Tibial nerve (tissue), 4 donors: ENCODE measurements around the gene RHOBTB1. TPM values are rescaled to one million over a fixed set of nuclear protein-coding genes. Genes with fewer than 3 reads are reported as not detected.
"Not testable (repeated sequence)": the region's sequence is repeated elsewhere in the genome, so short reads cannot be mapped to it uniquely, and the experiment has no call there.

Source experiments
- DNase-seq, 2 donors: peaks; one replicate each; pipeline ENCODE4 v3.0.0-alpha.2; 2019; ENCODE audit warnings: low spot score in 2 of 2
- H3K27ac ChIP-seq, 4 donors: fragments of 200-600 bp; sonication (generic) in 3 of 4; one replicate each; pipeline ENCODE4 v1.5.1; 2017 to 2019; ENCODE audit warnings: mild to moderate bottlenecking in 1 of 4
- H3K27me3 ChIP-seq, 2 donors: fragments of 200-600 bp; sonication (generic) in 1 of 2; one replicate each; pipeline versions ENCODE4 v1.5.1 to v1.6.0; 2017 to 2019
- H3K36me3 ChIP-seq, 3 donors: fragments of 200-600 bp; sonication (generic); one replicate each; pipeline ENCODE4 v1.5.1; 2018 to 2019
- H3K4me1 ChIP-seq, 4 donors: fragments of 200-600 bp; sonication (generic) in 3 of 4; one replicate each; pipeline ENCODE4 v1.5.1; 2017 to 2019
- H3K4me3 ChIP-seq, 4 donors: fragments of 200-600 bp; sonication (generic) in 3 of 4; one replicate each; pipeline ENCODE4 v1.5.1; 2017 to 2019; ENCODE audit warnings: mild to moderate bottlenecking in 1 of 4, moderate library complexity in 1 of 4
- H3K9me3 ChIP-seq, 4 donors: fragments of 200-600 bp; sonication (generic) in 3 of 4; one replicate each; pipeline ENCODE4 v1.5.1; 2017 to 2019
- CTCF ChIP-seq, 5 experiments: fragments of 200-600 bp in 3 of 5; fragments of 450-650 bp in 2 of 5; sonication (generic) in 3 of 5; IDR thresholded peaks; one replicate each; pipeline ENCODE4 v1.5.1; 2016 to 2019; ENCODE audit warnings: antibody characterized with exemption in 5 of 5, mild to moderate bottlenecking in 3 of 5, moderate library complexity in 2 of 5
- EP300 ChIP-seq, 2 donors: sonication (generic); formaldehyde crosslinking; IDR thresholded peaks; one replicate each; pipeline ENCODE4 v1.6.1; 2017; ENCODE audit warnings: antibody characterized with exemption in 2 of 2, mild to moderate bottlenecking in 1 of 2
- POLR2A ChIP-seq, 2 donors: fragments of 450-650 bp; IDR thresholded peaks; one replicate each; pipeline ENCODE4 v1.6.1; 2017; ENCODE audit warnings: antibody characterized with exemption in 2 of 2, mild to moderate bottlenecking in 2 of 2, moderate library complexity in 2 of 2
- WGBS, 2 donors: methylation state at CpG; one replicate each; pipeline ENCODE4 v1.1.5; 2018; 5-methylcytosine and 5-hydroxymethylcytosine counted together
- total RNA-seq, 4 donors: library from RNA; depleted of rRNA; stranded (reverse); fragments of >200 nt; gene quantifications; one replicate each; pipeline ENCODE4 v1.1.0, GENCODE V29; 2016

Gene RHOBTB1
- total RNA-seq, 4 donors from 2014 or later = 5.7 to 28.2 (median 5.9) TPM

GRCh38 chr10:60977161-60978122 lies 33.5 kb upstream of the RHOBTB1 start:
- Histone ChIP-seq H3K9me3 (no peaks in the 10 kb centered on the region), H3K36me3 (no peaks in the 10 kb centered on the region), H3K27me3 (no peaks in the 10 kb centered on the region), H3K4me3 (no peak overlapping the region), H3K4me1 (no peaks in the 10 kb centered on the region), H3K27ac (no peak overlapping the region)
- TF ChIP-seq POLR2A (IDR thresholded peaks at IDR 0.05) = no peak
- TF ChIP-seq CTCF (IDR thresholded peaks at IDR 0.05) = no peak
- no peak for TF ChIP-seq EP300 (IDR thresholded peaks at IDR 0.05)
- WGBS, 2 donors = 95 to 96% methylated on average over 2 of the region's 2 CpGs
- no peak for DNase-seq

DNA sequence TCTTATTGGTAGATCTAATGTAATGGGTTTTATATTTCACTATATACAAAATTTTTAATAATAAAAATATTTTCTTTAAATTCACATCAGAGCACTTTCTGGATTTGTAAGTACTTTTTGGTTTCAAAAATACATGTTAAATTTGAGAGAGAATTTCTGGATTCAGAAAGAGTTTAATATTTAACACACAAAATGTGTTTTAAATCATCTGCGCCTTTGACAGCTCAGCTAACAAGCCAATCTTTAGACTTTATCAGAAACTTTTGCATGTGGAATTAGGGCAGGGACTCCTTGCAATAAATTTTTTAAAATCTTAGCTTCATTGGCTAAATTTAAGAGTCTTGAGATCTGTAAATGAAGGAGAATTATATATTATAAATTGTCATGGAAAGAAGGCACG lies 32.7 kb upstream of the RHOBTB1 start:
- WGBS, 2 donors = 87 to 91% methylated on average over 2 of the region's 2 CpGs
- H3K4me1 ChIP-seq = no peaks in the 10 kb centered on the region
- H3K27ac ChIP-seq = no peak overlapping the region

DNA sequence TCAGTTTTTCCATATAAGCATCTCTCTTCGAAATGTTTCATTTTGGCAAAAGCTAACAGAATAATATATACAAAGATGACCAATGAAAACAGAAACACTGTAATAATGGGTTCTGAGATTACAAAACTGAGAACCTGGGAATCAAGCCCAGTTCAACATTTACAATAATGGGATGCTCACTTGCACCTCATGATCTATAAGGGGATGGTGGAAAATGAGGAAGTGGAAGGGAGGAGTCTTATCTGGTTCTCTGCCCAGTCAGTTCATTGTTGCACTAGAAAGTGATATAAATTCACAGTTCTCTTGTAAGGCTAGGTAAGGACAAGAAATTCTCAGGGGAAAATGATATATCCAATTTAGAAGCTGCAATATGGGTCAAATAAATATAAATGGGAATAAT lies 31.7 kb upstream of the RHOBTB1 start:
- no peak for DNase-seq
- no peaks in the 10 kb centered on the region for H3K36me3 ChIP-seq
- H3K27ac ChIP-seq = no peak overlapping the region
- no peaks in the 10 kb centered on the region for H3K27me3 ChIP-seq
- 60 to 83% methylated on average over 1 of the region's 1 CpG for WGBS, 2 donors
- no peaks in the 10 kb centered on the region for H3K9me3 ChIP-seq
- no peaks in the 10 kb centered on the region for H3K4me1 ChIP-seq
- H3K4me3 ChIP-seq = no peak overlapping the region
- TF ChIP-seq POLR2A (IDR thresholded peaks at IDR 0.05) = no peak
- no peak for TF ChIP-seq CTCF (IDR thresholded peaks at IDR 0.05)
- no peak for TF ChIP-seq EP300 (IDR thresholded peaks at IDR 0.05)

More for the DNA sequence above, 32.7 kb upstream of the RHOBTB1 start:
- no peak for DNase-seq
- Histone ChIP-seq H3K27me3 (no peaks in the 10 kb centered on the region), H3K9me3 (no peaks in the 10 kb centered on the region), H3K36me3 (no peaks in the 10 kb centered on the region), H3K4me3 (no peak overlapping the region)
- TF ChIP-seq CTCF (IDR thresholded peaks at IDR 0.05) (no peak), EP300 (IDR thresholded peaks at IDR 0.05) (no peak), POLR2A (IDR thresholded peaks at IDR 0.05) (no peak)

DNA sequence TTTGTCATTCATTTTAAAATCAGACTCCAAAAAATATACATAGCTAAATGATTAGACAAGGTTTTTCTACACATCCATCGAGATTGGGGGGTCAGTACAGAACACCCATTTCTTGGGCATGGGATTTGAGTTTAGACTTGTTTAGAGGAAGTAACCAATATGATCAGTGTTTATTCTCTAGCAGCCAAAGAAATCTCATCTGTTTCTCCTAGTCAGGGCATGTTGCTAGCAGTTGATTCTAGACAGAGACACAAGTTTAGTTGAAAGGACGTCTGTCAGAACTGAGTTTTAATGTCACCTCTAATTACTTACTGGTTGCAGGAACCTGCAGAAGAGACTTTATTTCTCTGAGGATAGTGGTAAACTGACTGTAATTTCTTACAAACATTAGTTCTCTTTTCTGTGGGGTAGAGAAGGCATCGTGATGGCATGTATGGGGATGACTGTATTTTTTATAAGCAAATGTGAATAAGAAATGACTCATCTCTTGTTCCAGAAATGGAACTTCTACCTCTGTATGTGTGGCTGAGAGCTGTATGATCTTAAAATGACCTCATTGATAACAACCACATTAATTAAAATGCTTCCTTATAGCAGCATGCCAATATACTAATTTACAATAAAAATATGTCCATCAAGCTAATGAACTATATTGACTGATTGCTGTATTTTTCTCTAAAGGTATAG lies 30.6 kb upstream of the RHOBTB1 start:
- 44 to 55% methylated on average over 3 of the region's 3 CpGs for WGBS, 2 donors
- no peak overlapping the region for H3K4me3 ChIP-seq
- no peak for DNase-seq
- no peaks in the 10 kb centered on the region for H3K27me3 ChIP-seq
- no peak for TF ChIP-seq EP300 (IDR thresholded peaks at IDR 0.05)
- no peak for TF ChIP-seq POLR2A (IDR thresholded peaks at IDR 0.05)
- no peak for TF ChIP-seq CTCF (IDR thresholded peaks at IDR 0.05)
- no peaks in the 10 kb centered on the region for H3K9me3 ChIP-seq
- H3K36me3 ChIP-seq = no peaks in the 10 kb centered on the region
- H3K27ac ChIP-seq = no peak overlapping the region
- H3K4me1 ChIP-seq = no peaks in the 10 kb centered on the region

- Histone ChIP-seq H3K27me3 (no peaks in the 10 kb centered on the region), H3K36me3 (no peaks in the 10 kb centered on the region), H3K4me3 (no peak overlapping the region), H3K9me3 (no peaks in the 10 kb centered on the region), H3K27ac (no peak overlapping the region), H3K4me1 (no peaks in the 10 kb centered on the region)
- WGBS, 2 donors = 96 to 99% methylated on average over 2 of the region's 2 CpGs
- TF ChIP-seq EP300 (IDR thresholded peaks at IDR 0.05) (no peak), CTCF (IDR thresholded peaks at IDR 0.05) (no peak), POLR2A (IDR thresholded peaks at IDR 0.05) (no peak)
- DNase-seq = no peak
Observed at GRCh38 chr10:60973086-60973485, 29.1 kb upstream of the RHOBTB1 start.

GRCh38 chr10:60972181-60972580 lies 28.2 kb upstream of the RHOBTB1 start:
- not testable (repeated sequence) for H3K9me3 ChIP-seq, H3K4me1 ChIP-seq, H3K4me3 ChIP-seq, DNase-seq, H3K27me3 ChIP-seq, H3K36me3 ChIP-seq, H3K27ac ChIP-seq
- 90 to 94% methylated on average over 2 of the region's 2 CpGs for WGBS, 2 donors
